ENCODE data around the gene CRMP1. TPM values are rescaled to one million over a fixed set of nuclear protein-coding genes. Genes with fewer than 3 reads are reported as not detected.

CRMP1 gene
- polyA plus RNA-seq, 1 donor (not counting 4 experiments of a cell fraction or from before 2014, with no cell fraction given) = 0.03 TPM

DNA sequence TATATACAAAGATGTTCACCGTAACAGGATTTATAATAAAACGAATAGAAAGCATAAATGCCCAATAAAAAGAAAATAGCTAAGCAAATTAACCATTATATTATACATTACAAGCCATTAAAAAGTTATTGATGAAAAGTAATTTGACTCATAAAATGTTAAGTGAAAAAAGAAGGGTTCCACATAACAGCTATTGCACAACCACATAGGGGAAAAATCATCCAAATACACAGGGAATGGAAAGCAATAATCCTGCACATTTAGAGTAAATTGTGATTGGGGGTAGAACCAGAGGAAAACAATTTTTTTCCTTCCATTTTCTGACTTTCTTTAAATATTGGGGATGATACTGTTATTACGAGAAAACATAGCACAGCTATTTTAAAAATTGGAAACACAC, 38.0 kb downstream of the CRMP1 start:
- Histone ChIP-seq H3K27ac (ENCODE audit: control insufficient read depth, insufficient read depth, low read length) (no peak overlapping the region), H4K20me1 (ENCODE audit: control insufficient read depth, extremely low read depth, insufficient read depth, low read length) (no peaks in the 10 kb centered on the region), H2AFZ (ENCODE audit: control insufficient read depth, low read length) (no peak overlapping the region), H3K9me1 (ENCODE audit: control insufficient read depth, extremely low read depth, insufficient read depth, low read length) (no peaks in the 10 kb centered on the region), H3K36me3 (ENCODE audit: control insufficient read depth in 2 of 2, extremely low read depth in 1 of 2, insufficient read depth in 2 of 2, low read length in 2 of 2) (no peaks in the 10 kb centered on the region), H3K4me2 (ENCODE audit: control insufficient read depth, extremely low read depth, insufficient read depth, low read depth, low read length) (no peak overlapping the region), H3K9ac (ENCODE audit: control insufficient read depth, extremely low read depth, insufficient read depth, low read length) (no peak overlapping the region), H3K4me3 (ENCODE audit: control insufficient read depth in 2 of 3, extremely low read depth in 1 of 3, insufficient read depth in 2 of 3, low read depth in 1 of 3, low read length in 3 of 3) (no peak overlapping the region), H3K4me1 (ENCODE audit: control insufficient read depth, extremely low read depth, insufficient read depth, low read length) (no peaks in the 10 kb centered on the region), H3K27me3 (ENCODE audit: control insufficient read depth, extremely low read depth, insufficient read depth, low read length) (peaks cover 3% of the 10 kb centered on the region), H3K9me3 (ENCODE audit: control insufficient read depth, low read depth, low read length) (no peaks in the 10 kb centered on the region), H3K79me2 (ENCODE audit: control insufficient read depth, insufficient read depth, low read length) (no peaks in the 10 kb centered on the region)
- dilution Hi-C loops (cut with MboI; ENCODE audit: extremely low pct_ligation_motif_present, low sequenced_read_pairs) = no loop called here
- DNase-seq (ENCODE audit: low read depth, low spot score) = no peak
- no peak for FAIRE-seq
- TF ChIP-seq, protein P1, sequence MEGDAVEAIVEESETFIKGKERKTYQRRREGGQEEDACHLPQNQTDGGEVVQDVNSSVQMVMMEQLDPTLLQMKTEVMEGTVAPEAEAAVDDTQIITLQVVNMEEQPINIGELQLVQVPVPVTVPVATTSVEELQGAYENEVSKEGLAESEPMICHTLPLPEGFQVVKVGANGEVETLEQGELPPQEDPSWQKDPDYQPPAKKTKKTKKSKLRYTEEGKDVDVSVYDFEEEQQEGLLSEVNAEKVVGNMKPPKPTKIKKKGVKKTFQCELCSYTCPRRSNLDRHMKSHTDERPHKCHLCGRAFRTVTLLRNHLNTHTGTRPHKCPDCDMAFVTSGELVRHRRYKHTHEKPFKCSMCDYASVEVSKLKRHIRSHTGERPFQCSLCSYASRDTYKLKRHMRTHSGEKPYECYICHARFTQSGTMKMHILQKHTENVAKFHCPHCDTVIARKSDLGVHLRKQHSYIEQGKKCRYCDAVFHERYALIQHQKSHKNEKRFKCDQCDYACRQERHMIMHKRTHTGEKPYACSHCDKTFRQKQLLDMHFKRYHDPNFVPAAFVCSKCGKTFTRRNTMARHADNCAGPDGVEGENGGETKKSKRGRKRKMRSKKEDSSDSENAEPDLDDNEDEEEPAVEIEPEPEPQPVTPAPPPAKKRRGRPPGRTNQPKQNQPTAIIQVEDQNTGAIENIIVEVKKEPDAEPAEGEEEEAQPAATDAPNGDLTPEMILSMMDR (optimal IDR thresholded peaks at IDR 0.05 in 1 of 3, IDR thresholded peaks at IDR 0.05 in 1 of 3, conservative IDR thresholded peaks at IDR 0.05 in 1 of 3; ENCODE audit: extremely low read depth in 1 of 3, insufficient read depth in 2 of 3, low read length in 3 of 3) = no peak
- no peak for TF ChIP-seq EZH2 (IDR thresholded peaks at IDR 0.05; ENCODE audit: low read length)

DNA sequence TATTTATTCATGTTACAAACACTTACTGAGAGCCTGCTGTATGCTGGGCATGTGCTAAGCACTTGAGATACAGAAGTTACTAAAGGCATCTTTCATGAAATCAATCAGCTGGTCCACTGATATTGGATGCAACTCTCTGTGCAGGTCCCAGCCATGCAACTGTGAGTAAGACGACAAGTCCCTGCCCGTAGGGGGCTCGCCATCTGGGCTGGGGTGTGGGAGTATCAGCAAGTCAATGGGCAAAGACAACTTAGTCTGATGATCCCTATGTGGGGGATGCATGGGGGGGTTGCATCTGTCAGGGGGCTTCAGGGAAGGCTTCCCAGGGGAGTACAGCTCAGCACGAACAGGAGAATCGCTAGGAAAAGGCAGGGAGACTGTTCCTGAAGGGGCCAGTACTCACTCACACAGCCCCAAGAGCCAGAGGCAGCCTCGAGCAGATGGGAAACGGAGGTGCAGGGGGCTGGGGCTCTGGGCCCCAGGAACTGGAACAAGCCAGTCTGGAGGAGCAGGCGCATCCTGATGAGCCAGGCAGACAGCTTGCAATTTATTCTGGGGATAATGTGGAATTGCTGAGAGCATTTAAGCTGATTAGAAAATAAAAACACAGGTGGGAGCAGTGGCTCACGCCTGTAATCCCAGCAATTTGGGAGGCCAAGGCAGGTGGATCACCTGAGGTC, 40.2 kb downstream of the CRMP1 start:
- Histone ChIP-seq H3K9me1 (ENCODE audit: control insufficient read depth, extremely low read depth, insufficient read depth, low read length) (no peaks in the 10 kb centered on the region), H3K9me3 (ENCODE audit: control insufficient read depth, low read depth, low read length) (no peaks in the 10 kb centered on the region), H4K20me1 (ENCODE audit: control insufficient read depth, extremely low read depth, insufficient read depth, low read length) (no peaks in the 10 kb centered on the region), H3K4me2 (ENCODE audit: control insufficient read depth, extremely low read depth, insufficient read depth, low read depth, low read length) (no peak overlapping the region), H3K9ac (ENCODE audit: control insufficient read depth, extremely low read depth, insufficient read depth, low read length) (no peak overlapping the region), H3K36me3 (ENCODE audit: control insufficient read depth in 2 of 2, extremely low read depth in 1 of 2, insufficient read depth in 2 of 2, low read length in 2 of 2) (no peaks in the 10 kb centered on the region), H3K4me3 (ENCODE audit: control insufficient read depth in 2 of 3, extremely low read depth in 1 of 3, insufficient read depth in 2 of 3, low read depth in 1 of 3, low read length in 3 of 3) (no peak overlapping the region), H2AFZ (ENCODE audit: control insufficient read depth, low read length) (no peak overlapping the region), H3K27ac (ENCODE audit: control insufficient read depth, insufficient read depth, low read length) (no peak overlapping the region), H3K27me3 (ENCODE audit: control insufficient read depth, extremely low read depth, insufficient read depth, low read length) (peaks cover 3% of the 10 kb centered on the region), H3K4me1 (ENCODE audit: control insufficient read depth, extremely low read depth, insufficient read depth, low read length) (no peaks in the 10 kb centered on the region), H3K79me2 (ENCODE audit: control insufficient read depth, insufficient read depth, low read length) (no peaks in the 10 kb centered on the region)
- DNase-seq (ENCODE audit: low read depth, low spot score) (no peak), FAIRE-seq (no peak)
- no peak for TF ChIP-seq EZH2 (IDR thresholded peaks at IDR 0.05; ENCODE audit: low read length)
- TF ChIP-seq, protein P1 (optimal IDR thresholded peaks at IDR 0.05 in 1 of 3, IDR thresholded peaks at IDR 0.05 in 1 of 3, conservative IDR thresholded peaks at IDR 0.05 in 1 of 3; ENCODE audit: extremely low read depth in 1 of 3, insufficient read depth in 2 of 3, low read length in 3 of 3) = no peak
- dilution Hi-C loops (cut with MboI; ENCODE audit: extremely low pct_ligation_motif_present, low sequenced_read_pairs) = no loop called here

Data from keratinocyte (primary cell).